Fibroblast of skin of right biceps (primary cell): ENCODE data around the gene MAGEC3.
"Not testable (repeated sequence)": the region's sequence is repeated elsewhere in the genome, so short reads cannot be mapped to it uniquely, and the experiment has no call there.

ENCODE experiments used
- DNase-seq: peaks from one replicate; pipeline ENCODE4 v3.0.0-alpha.2; 2013

The MAGEC3 gene

DNA sequence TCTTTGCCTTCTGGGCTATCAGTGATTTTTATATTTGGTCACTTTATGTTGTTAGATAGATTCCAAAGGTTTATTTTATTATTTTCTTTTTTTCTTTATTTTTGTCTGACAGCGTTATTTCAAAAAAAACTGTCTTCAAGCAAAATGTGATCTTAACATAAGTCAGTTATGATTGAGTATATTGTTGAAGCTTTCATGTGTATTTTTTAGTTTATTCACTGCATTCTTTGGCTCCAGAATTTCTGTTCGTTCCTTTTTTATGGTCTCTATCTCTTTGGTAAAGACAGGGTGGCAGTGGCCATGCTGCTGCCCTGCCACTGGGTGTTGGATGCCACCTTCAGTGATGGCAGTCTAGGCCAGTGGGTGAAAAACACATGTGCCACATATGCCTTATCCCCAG, at the start of gene MAGEC3:
TSS of gene MAGEC3 (plus strand) at position 301 of the 400 bp plus-strand sequence. CDS start at position 301, 0 bp downstream.
- DNase-seq, result no peak

DNA sequence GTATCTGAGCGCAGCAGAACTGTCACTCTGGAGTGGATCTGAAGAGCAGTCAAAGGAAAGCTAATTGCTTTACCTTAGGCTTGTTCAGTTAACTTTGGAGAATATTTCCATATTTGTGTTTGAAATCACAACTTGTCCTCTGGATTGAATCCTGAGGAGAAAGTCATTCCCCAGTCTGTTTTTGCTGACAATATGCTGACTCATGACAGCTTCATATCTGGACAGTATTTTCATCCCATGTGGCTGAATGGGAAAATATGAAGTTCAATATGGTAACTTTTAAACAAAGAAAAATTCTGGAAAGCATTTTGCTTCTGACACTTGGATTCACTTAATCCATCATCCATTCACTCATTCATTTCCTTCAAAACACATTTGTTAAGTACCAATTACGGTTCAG, 46.3 kb upstream of the MAGEC3 start:
- DNase-seq, result no peak

- DNase-seq, result no peak
These were observed 26.7 kb upstream of the MAGEC3 start for GRCh38 chrX:141811438-141811837.

GRCh38 chrX:141814213-141814857, 23.8 kb upstream of the MAGEC3 start:
- DNase-seq, result no peak

- no peak for DNase-seq
These were observed 22.2 kb upstream of the MAGEC3 start for GRCh38 chrX:141815904-141816303.

DNA sequence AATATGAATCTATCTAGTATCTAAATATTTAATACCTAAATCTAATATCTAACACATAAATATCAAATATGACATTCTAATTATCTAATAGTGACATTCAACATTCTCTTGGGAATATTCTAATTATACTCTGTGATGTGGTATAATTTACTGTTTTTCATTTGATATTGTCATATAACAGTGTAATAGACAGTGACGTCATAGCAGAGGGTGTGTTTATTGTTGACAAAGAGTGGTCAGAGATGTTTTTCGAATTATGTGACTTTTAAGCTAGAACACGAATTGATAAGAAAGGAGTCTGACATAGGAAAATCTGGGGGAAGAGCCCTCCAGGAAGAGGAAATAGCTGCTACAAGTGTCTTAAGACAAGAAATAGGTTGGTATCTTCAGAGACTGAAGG, 5.9 kb upstream of the MAGEC3 start:
- DNase-seq, result no peak

GRCh38 chrX:141839856-141840255, 1.7 kb downstream of the MAGEC3 start:
- peak; percentile 28 for DNase-seq

GRCh38 chrX:141857479-141857878, 19.4 kb downstream of the MAGEC3 start:
- no peak for DNase-seq

DNA sequence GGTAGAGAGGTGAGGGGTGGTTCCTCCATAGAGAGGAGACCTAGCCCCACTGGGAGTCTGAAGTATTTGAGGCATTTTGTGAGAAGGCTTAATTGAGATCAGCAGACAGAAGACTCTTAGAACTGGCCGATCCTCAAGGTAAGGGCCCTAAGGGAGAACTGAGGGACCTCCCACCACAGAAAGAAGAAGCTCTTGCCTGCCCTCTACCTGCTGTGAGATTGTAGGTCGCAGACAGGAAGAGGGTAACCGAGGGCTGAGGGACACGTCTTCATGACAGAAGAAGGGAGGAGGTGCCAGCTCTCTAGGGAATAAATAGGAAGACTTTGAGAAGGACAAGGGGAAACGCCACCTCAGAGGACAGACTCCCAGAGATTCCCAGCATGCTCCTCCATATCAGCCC, 41.5 kb downstream of the MAGEC3 start:
- no peak for DNase-seq

GRCh38 chrX:141888811-141889210, 50.7 kb downstream of the MAGEC3 start:
- not testable (repeated sequence) for DNase-seq

- DNase-seq, result no peak
These were observed 56.6 kb downstream of the MAGEC3 start for GRCh38 chrX:141894733-141895132.

GRCh38 chrX:141897690-141898089, 59.6 kb downstream of the MAGEC3 start:
- no peak for DNase-seq

DNA sequence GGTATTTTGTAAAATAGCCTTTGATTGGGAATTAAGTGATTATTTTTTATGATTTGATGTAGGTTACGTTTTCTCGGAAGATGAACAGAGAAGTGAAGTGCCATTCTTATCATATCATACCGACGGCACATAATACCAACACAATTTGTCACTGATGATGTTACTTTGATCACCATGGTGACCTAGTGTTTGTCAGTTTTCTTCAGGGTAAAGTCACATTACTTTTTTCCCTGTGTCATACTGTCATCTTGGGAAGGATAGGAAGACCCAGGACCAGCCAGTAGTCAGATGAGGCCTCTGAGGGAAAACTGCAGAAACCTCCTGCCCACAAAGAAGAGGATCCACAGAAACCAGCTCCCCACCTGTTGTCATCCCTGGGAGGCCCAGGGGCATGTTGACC, 64.2 kb downstream of the MAGEC3 start:
- DNase-seq, result no peak

- DNase-seq, result no peak
These were observed 65.5 kb downstream of the MAGEC3 start, which contains the start of gene MAGEC1 for GRCh38 chrX:141903400-141904155. TSS of gene MAGEC1 (plus strand) at chrX:141903894. CDS start at chrX:141905073, 1,179 bp downstream.

- DNase-seq, result no peak
These were observed 66.1 kb downstream of the MAGEC3 start for GRCh38 chrX:141904262-141904661.

DNA sequence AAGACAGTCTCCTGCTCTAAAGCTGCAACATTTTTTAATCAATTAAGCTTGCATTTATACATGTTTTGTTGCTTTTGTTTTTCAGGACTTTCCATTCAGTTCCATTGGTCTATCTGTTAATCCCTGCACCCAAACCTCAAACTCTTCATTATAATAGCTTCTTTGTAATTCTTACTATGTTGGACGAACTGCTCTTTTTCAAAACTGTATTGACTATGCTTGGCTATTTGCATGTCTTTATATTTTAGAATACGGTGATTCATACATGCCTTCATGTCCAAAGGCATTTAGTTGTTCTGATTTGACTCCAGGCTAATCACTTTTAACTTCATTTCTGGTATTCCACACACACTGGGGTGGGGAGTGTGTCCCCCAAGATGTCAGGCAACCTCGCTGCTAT, 79.7 kb downstream of the MAGEC3 start:
- no peak for DNase-seq

- no peak for DNase-seq
These were observed 86.2 kb downstream of the MAGEC3 start for GRCh38 chrX:141924293-141924692.

DNA sequence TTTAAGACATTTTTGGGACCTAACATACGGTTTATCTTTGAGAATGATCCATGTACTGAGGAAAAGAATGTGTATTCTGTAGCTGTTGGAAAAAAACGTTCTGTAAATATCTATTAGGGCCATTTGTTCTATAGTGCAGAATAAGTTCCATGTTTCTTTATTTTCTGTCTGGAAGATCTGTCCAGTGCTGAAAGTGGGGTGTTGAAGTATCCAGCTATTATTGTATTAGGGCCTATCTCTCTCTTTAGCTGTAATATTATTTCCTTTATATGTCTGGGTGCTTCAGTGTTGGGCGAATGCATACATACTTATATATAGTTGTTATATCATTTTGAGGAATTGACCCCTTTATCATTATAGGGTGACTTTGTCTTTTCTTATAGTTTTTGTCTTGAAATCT, 90.3 kb downstream of the MAGEC3 start:
- DNase-seq, result no peak

- DNase-seq, result no peak
These were observed 96.0 kb downstream of the MAGEC3 start for GRCh38 chrX:141934059-141934641.

- no peak for DNase-seq
These were observed 97.5 kb downstream of the MAGEC3 start for GRCh38 chrX:141935645-141936044.

DNA sequence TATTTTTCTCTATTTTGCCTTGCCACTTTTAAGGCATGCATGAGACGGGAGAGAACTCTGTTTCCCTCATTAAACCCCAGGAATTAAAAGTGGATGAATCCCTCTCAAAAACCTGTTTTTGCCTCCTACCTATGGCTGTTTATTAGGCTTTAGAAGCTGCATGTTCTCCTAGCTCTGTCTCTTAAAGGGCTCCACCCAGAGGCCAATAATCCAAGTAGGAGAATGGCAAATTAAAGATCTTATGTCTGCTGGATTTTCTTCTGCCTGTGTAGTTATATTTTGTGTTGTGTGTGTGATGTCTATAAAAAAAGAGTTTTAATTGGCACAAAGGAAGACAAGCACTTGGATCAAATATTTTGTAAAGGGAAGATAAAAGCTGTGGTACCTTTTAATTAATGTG, 98.0 kb downstream of the MAGEC3 start:
- no peak for DNase-seq

DNA sequence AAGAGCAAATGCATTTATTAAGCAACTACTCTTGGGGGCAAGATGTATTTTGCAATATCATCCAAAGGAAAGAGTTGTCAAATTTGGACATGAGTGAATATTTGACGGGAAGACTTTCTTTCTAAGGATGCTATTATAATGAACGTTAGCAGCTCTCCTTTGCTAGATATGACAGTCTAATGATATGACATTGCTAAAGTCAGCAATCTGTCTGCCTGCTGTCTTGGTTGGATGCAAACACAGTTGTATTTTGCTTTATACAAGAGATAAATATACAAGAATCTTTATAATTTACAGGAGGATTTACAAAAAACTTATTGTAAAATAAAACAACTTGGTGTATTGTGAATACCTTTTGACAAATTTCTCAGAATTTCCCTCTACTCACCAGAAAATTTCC, 103.1 kb downstream of the MAGEC3 start:
- no peak for DNase-seq

DNA sequence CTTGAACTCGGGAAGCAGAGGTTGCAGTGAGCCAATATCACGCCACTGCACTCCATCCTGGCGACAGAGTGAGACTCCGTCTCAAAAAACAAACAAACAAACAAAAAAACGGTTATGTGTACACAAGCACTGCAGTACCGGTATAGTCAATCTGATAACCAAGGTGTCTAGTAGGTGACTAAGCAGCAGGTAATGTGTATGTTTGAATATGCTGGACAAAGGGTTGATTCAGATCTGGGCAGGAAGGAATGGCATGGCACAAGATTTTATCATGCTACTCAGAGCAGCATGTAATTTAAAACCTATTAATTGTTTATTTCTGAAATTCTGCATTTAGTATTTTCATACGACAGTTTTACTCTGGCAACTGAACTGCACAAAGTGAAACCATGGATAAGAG, 107.3 kb downstream of the MAGEC3 start:
- no peak for DNase-seq

DNA sequence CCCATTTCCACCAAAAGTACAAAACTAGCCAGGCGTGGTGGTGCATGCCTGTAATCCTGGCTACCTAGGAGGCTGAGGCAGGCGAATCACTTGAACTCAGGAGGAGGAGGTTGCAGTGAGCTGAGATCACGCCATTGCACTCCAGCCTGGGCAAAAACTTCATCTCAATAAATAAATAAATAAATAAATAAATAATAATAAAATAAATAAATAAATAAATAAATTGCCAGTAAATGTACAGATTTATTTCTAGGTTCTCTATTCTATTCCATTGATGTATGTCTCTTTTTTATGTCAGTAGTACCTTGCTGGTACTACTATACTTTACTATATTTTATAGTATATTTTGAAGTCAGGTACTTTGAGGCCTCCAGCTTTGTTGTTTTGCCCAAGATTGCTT, 109.2 kb downstream of the MAGEC3 start:
- DNase-seq, result no peak
